SK-MEL-5 (cell line): Measurements from ENCODE around the gene EBI3. TPM values are rescaled to one million over a fixed set of nuclear protein-coding genes. Genes with fewer than 3 reads are reported as not detected.
"Not testable (repeated sequence)": the region's sequence is repeated elsewhere in the genome, so short reads cannot be mapped to it uniquely, and the experiment has no call there.

ENCODE experiments used
- DNase-seq: peaks from one replicate; pipeline ENCODE4 v3.0.0-alpha.2; 2016; ENCODE audit warnings: low read depth, low spot score
- in situ Hi-C: cut with HindIII; loops from 2 replicates; pipeline ENCODE4 v1.10.0; 2016; ENCODE audit warnings: low sequenced_read_pairs, high pct_unique_total_duplicates, low pct_unique_long_range_greater_than_20kb
- total RNA-seq: library from RNA; depleted of rRNA; stranded (reverse); fragments of >200 nt; shearing (Covaris generic); gene quantifications from 2 replicates; pipeline ENCODE4 v1.2.3, GENCODE V29; 2014

Gene EBI3
- total RNA-seq, 1 experiment from 2014 or later: not detected

GRCh38 chr19:4197625-4198466 is 31.5 kb upstream of the EBI3 start:
- in situ Hi-C loops: no loop called here
- no peak for DNase-seq

GRCh38 chr19:4198467-4199126 is 30.7 kb upstream of the EBI3 start:
- in situ Hi-C loops: no loop called here
- no peak for DNase-seq

- DNase-seq: no peak
- in situ Hi-C loops: loop anchor here (25.0 kb wide), 1 partner anchor 212 kb away; the partner anchor contains the start of gene EEF2
These were observed 29.5 kb upstream of the EBI3 start for GRCh38 chr19:4199699-4200293.

GRCh38 chr19:4200940-4201542 is 28.3 kb upstream of the EBI3 start:
- DNase-seq: no peak
- in situ Hi-C loops: loop anchor here (25.0 kb wide), 1 partner anchor 214 kb away; the partner anchor contains the start of gene EEF2

GRCh38 chr19:4201798-4202197 is 27.5 kb upstream of the EBI3 start:
- no peak for DNase-seq
- in situ Hi-C loops: loop anchor here (25.0 kb wide), 1 partner anchor 214 kb away; the partner anchor contains the start of gene EEF2

- in situ Hi-C loops: loop anchor here (25.0 kb wide), 1 partner anchor 220 kb away; the partner anchor contains the start of gene EEF2
These were observed 22.4 kb upstream of the EBI3 start for GRCh38 chr19:4206818-4207484.

GRCh38 chr19:4208385-4209094 is 20.8 kb upstream of the EBI3 start:
- in situ Hi-C loops: loop anchor here (25.0 kb wide), 1 partner anchor 221 kb away; the partner anchor contains the start of gene EEF2
- peak; percentile 41 for DNase-seq

More at GRCh38 chr19:4206818-4207484, 22.4 kb upstream of the EBI3 start:
- peak; percentile 62 for DNase-seq

- in situ Hi-C loops: loop anchor here (25.0 kb wide), 1 partner anchor 223 kb away; the partner anchor contains the start of gene EEF2
- DNase-seq: no peak
These were observed 19.1 kb upstream of the EBI3 start for GRCh38 chr19:4210166-4210731.

- in situ Hi-C loops: loop anchor here (25.0 kb wide), 1 partner anchor 226 kb away; the partner anchor contains the start of gene EEF2
- no peak for DNase-seq
These were observed 16.2 kb upstream of the EBI3 start for GRCh38 chr19:4213116-4213515.

- in situ Hi-C loops: loop anchor here (25.0 kb wide), 1 partner anchor 229 kb away; the partner anchor contains the start of gene EEF2
These were observed 13.5 kb upstream of the EBI3 start for GRCh38 chr19:4215807-4216206.

GRCh38 chr19:4216846-4217245 is 12.5 kb upstream of the EBI3 start:
- no peak for DNase-seq
- in situ Hi-C loops: loop anchor here (25.0 kb wide), 1 partner anchor 230 kb away; the partner anchor contains the start of gene EEF2

More at GRCh38 chr19:4215807-4216206, 13.5 kb upstream of the EBI3 start:
- no peak for DNase-seq

- in situ Hi-C loops: loop anchor here (25.0 kb wide), 1 partner anchor 230 kb away; the partner anchor contains the start of gene EEF2
- DNase-seq: no peak
These were observed 11.7 kb upstream of the EBI3 start for GRCh38 chr19:4217429-4218264.

- in situ Hi-C loops: loop anchor here (25.0 kb wide), 1 partner anchor 231 kb away; the partner anchor contains the start of gene EEF2
- DNase-seq: not testable (repeated sequence)
These were observed 10.8 kb upstream of the EBI3 start for GRCh38 chr19:4218523-4218922.

GRCh38 chr19:4220188-4220587 is 9.1 kb upstream of the EBI3 start:
- in situ Hi-C loops: loop anchor here (25.0 kb wide), 1 partner anchor 233 kb away; the partner anchor contains the start of gene EEF2
- no peak for DNase-seq

GRCh38 chr19:4224470-4224869 is 4.9 kb upstream of the EBI3 start:
- DNase-seq: no peak
- in situ Hi-C loops: loop anchor here (25.0 kb wide), 1 partner anchor 237 kb away; the partner anchor contains the start of gene EEF2
